H4 (cell line): ENCODE measurements around the gene SESN2. TPM values are rescaled to one million over a fixed set of nuclear protein-coding genes. Genes with fewer than 3 reads are reported as not detected.

Source experiments
- DNase-seq: peaks from one replicate; pipeline ENCODE4 v3.0.0-alpha.2; 2015; ENCODE audit warnings: low spot score
- total RNA-seq: library from RNA; depleted of rRNA; stranded (reverse); fragments of >200 nt; shearing (Covaris generic); gene quantifications from 2 replicates; pipeline ENCODE4 v1.2.3, GENCODE V29; 2014; rRNA removed

Gene SESN2, protein sequence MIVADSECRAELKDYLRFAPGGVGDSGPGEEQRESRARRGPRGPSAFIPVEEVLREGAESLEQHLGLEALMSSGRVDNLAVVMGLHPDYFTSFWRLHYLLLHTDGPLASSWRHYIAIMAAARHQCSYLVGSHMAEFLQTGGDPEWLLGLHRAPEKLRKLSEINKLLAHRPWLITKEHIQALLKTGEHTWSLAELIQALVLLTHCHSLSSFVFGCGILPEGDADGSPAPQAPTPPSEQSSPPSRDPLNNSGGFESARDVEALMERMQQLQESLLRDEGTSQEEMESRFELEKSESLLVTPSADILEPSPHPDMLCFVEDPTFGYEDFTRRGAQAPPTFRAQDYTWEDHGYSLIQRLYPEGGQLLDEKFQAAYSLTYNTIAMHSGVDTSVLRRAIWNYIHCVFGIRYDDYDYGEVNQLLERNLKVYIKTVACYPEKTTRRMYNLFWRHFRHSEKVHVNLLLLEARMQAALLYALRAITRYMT
- 11.8 and 13.6 TPM in 2 replicates for total RNA-seq

- DNase-seq: peak; percentile 94
These were observed at the start of gene SESN2 for GRCh38 chr1:28259252-28259933. Gene SESN2, plus strand, starts transcription at chr1:28259518. Its CDS starts 330 bp downstream, at chr1:28259848.

DNA sequence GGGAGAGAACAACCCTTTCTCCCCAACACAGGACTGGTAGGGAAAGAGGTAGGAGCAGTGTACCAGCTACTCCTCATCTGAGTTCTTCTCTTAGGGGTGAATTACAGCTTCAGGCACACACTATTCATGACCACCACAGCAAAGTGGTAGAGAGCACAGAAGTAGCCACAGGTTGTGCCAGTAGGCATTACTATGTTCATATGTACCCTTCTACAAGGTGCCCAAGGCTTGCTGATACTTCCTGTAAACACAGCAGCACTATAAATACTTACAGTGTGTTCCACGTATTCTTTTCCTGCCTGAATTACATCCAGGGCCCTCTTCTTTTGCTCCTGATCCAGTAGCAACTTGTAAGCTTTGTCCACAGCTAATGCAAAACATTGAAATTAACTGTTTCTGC is 49.6 kb upstream of the SESN2 start:
- no peak for DNase-seq

DNA sequence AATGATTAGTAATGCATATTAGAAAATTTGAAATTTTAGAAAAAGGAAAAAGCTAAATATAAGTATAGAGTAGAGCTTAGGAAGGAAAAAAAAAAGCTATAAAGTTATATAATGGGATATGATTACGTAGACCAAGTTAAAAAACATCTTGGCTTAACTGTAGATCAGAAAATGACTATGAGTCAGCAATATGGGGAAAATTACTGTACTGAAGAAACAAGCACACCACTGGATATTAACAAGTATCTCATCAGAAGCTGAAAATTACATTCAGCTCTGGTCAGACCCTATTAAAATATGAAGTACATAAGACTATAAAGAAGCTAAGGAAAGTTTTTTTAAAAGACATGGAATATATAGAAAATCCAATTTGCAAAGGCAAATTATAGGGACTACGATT is 46.0 kb upstream of the SESN2 start:
- no peak for DNase-seq

DNA sequence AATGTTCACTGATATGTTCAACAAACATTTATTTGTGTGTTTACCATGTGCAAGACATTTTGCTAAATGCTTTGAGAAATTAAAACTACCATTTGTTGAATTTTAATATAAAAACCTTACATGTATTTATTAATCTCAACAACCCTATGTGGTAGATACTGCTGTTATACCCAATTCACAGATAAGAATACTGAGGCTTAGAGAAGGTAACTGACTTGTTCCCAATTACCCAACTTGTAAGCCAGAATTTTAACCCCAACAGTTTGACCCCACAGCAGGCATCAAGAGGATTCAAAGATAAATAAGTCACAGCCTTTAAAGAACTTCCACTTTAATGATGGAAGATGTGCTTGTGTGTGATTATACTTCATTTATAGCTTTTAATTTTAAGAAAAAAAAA is 30.2 kb upstream of the SESN2 start:
- DNase-seq: no peak

- no peak for DNase-seq
These were observed 29.3 kb upstream of the SESN2 start for GRCh38 chr1:28229996-28230395.

- DNase-seq: peak; percentile 92
These were observed 26.6 kb upstream of the SESN2 start, which contains the start of gene DNAJC8 for GRCh38 chr1:28232558-28233263. Gene DNAJC8, minus strand, starts transcription at chr1:28233029. Its CDS starts 31 bp downstream, at chr1:28232998.

GRCh38 chr1:28233264-28233606 is 26.1 kb upstream of the SESN2 start:
- no peak for DNase-seq

GRCh38 chr1:28235755-28236655 is 23.3 kb upstream of the SESN2 start, which contains the start of gene ATP5IF1:
Gene ATP5IF1, plus strand, starts transcription at chr1:28236124. Its CDS starts 60 bp downstream, at chr1:28236184.
- peak; percentile 96 for DNase-seq

GRCh38 chr1:28236656-28237322 is 22.5 kb upstream of the SESN2 start:
- DNase-seq: no peak

GRCh38 chr1:28239004-28239403 is 20.3 kb upstream of the SESN2 start:
- DNase-seq: no peak

GRCh38 chr1:28240024-28240423 is 19.3 kb upstream of the SESN2 start:
- no peak for DNase-seq

DNA sequence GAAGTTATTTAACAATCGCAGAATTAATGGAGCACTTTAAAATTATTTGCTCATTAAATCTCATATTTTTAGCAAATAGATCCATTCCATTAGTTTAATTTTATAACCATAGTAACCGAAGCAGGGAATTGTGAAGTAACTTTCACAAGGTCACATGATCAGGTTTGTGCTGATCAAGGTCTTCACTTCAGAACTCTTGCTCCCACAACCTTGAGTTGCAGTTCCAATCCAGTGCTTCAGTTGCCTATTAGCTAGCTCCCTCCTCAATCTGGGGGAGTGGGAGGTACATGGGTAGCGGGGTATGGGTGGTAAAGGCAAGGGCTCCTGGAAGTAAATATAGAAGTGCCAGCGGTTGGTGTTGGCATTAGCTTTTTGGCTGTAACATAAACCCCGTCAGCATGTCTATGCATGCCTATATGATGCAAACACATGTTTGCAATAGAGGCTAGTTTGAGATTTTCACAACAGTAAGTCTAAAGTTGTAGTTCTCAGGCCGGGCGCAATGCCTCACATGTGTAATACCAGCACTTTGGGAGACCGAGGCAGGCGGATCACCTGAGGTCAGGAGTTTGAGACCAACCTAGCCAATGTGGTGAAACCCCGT is 17.6 kb upstream of the SESN2 start:
- DNase-seq: no peak

DNA sequence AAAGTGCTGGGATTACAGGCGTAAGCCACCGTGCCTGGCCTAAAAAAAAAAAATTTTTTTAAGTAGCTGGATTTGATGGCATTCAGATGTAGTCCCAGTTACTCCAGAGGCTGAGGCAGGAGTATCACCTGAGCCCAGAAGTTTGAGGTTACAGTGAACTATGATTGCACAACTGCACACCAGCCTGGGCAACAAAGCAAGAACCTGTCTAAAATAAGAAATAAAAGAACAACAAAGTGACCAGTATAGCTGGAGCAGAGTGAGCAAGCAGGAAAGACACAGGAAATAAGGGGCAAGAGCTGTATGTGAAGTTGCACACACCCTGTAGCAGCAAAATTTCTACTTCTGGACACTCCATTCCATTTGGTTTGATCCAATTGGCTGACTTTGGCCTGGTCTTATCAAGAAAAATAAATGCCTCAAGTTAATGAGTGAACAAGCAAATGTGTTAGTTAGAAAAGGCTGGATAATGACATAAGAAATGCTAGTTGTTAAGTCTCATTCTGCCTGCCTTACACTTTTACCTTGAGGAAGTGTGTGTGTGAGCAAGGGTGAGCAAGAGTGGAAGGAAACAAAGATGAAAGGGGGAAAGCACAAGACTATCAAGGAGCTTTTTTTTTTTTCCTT is 15.5 kb upstream of the SESN2 start:
- no peak for DNase-seq

DNA sequence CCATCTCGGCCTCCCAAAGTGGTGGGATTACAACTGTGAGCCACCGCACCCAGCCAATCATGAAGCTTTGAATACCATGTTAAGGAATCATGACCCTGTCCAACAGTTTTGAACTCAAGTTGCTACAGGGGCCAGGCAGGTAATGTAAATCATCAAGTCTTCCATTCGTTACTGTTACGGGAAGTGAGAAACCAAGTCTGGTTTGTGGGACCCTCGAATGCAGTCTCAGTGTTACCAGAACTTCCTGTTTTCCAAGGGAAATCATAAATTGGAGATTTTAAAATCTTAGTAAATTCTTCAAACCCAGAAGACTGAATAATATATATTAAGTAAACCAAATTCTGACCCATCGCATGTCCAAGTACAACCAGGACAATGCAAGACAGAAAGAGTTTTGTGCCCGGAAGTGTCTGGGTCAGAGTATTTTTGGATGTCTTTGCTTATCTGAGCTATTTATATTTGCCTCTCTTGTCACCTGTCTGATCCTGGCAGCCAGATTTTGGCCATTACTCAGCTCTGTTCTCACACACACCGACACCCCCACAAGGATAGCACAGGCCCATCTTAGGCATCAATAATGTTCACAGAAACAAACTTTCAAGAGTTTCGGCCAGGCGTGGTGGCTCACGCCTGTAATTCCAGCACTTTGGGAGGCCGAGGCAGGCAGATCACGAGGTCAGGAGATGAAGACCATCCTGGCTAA is 14.6 kb upstream of the SESN2 start:
- no peak for DNase-seq

DNA sequence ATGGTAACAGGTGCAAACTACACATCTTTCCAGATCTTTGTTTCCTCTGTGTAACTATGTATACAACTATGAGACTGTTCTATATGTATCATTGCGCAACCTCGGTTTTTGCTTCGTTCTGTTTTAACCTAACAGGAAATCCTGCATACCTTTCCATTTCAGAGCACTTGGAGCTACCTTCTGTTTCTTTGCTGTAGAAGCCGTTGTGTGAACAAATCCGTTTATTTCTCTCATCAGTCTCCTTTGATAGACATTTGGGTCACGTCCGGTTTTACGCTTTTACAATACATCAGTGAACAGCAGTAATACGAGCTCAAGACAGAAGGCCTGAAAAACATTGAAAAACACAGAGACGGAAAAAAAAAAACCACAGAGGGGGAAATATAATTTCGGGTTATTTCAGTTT is 12.9 kb upstream of the SESN2 start:
- no peak for DNase-seq

GRCh38 chr1:28247612-28248272 is 11.6 kb upstream of the SESN2 start:
- DNase-seq: no peak

GRCh38 chr1:28248273-28249012 is 10.9 kb upstream of the SESN2 start:
- peak; percentile 76 for DNase-seq
